ENCODE results near the gene EXOC6.

DNA sequence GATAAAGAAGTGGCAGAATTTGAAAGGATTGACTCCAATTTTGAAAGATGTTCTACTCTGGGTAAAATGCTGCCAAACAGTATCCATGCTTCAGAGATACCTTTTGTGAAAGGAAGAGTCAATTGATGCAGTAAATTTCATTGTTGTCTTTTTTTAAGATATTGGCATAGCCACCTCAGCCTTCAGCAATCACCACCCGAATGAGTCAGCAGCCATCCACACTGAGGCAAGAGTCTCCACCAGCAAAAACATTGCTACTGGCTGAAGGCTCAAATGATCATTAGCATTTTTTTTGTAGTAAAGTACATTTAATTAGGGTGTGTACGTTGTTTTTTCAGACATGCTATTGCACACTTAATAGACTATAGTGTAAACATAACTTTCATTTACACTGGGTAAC lies 180.6 kb downstream of the EXOC6 start:
- TF ChIP-seq EP300 (IDR thresholded peaks at IDR 0.05) (no peak), POLR2AphosphoS5 (IDR thresholded peaks at IDR 0.05) (no peak), POLR2A (IDR thresholded peaks at IDR 0.05) (no peak)
- TF ChIP-seq, protein P1, sequence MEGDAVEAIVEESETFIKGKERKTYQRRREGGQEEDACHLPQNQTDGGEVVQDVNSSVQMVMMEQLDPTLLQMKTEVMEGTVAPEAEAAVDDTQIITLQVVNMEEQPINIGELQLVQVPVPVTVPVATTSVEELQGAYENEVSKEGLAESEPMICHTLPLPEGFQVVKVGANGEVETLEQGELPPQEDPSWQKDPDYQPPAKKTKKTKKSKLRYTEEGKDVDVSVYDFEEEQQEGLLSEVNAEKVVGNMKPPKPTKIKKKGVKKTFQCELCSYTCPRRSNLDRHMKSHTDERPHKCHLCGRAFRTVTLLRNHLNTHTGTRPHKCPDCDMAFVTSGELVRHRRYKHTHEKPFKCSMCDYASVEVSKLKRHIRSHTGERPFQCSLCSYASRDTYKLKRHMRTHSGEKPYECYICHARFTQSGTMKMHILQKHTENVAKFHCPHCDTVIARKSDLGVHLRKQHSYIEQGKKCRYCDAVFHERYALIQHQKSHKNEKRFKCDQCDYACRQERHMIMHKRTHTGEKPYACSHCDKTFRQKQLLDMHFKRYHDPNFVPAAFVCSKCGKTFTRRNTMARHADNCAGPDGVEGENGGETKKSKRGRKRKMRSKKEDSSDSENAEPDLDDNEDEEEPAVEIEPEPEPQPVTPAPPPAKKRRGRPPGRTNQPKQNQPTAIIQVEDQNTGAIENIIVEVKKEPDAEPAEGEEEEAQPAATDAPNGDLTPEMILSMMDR (IDR thresholded peaks at IDR 0.05) = no peak
